ENCODE results near the gene ATP2A1.
"Not testable (repeated sequence)": the region's sequence is repeated elsewhere in the genome, so short reads cannot be mapped to it uniquely, and the experiment has no call there.

Gene ATP2A1

DNA sequence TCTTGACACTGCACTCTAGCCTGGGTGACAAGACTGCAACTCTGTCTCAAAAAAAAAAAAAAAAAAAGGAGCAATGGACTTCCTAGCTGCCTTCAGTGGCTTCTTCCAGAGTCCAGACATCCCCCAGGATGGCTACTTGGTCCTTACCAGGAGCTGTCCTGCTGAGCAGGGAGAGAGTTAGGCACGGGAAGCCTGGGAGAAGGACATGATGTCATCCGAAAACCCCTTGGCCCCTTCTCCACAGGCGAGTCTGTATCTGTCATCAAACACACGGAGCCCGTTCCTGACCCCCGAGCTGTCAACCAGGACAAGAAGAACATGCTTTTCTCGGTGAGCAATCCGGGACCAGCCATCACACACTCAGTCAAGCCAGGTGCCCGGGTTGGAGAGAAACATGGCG is 8.7 kb downstream of the ATP2A1 start:
- H3K9ac ChIP-seq (ENCODE audit: low read depth, low read length) = no peak overlapping the region
- TF ChIP-seq EZH2 (IDR thresholded peaks at IDR 0.05; ENCODE audit: borderline replicate concordance, low read depth, low read length, severe bottlenecking) = no peak
- no peaks in the 10 kb centered on the region for H4K20me1 ChIP-seq (ENCODE audit: insufficient read depth, low read length)
- H3K4me2 ChIP-seq (ENCODE audit: insufficient read depth, low read length) = no peak overlapping the region
- H3K36me3 ChIP-seq (ENCODE audit: insufficient read depth, low read length) = peaks cover 3% of the 10 kb centered on the region; the same call in 1 of the 2 replicates
- no peak for ATAC-seq (ENCODE audit: insufficient read depth, low read depth)
- no peaks in the 10 kb centered on the region for H3K4me1 ChIP-seq (ENCODE audit: insufficient read depth, low read length)
- no peak overlapping the region for H3K27ac ChIP-seq (ENCODE audit: low read length)
- no peak overlapping the region for H3K4me3 ChIP-seq (ENCODE audit: low read depth in 1 of 2, low read length in 2 of 2)
- no peaks in the 10 kb centered on the region for H3K27me3 ChIP-seq (ENCODE audit: insufficient read depth, low read length, poor library complexity)
- DNase-seq = no peak
- no peaks in the 10 kb centered on the region for H3K9me3 ChIP-seq (ENCODE audit: insufficient read depth, low read length, severe bottlenecking)
- no peak overlapping the region for H2AFZ ChIP-seq (ENCODE audit: low read depth, low read length)
- no peaks in the 10 kb centered on the region for H3K79me2 ChIP-seq (ENCODE audit: insufficient read depth, low read length)

DNA sequence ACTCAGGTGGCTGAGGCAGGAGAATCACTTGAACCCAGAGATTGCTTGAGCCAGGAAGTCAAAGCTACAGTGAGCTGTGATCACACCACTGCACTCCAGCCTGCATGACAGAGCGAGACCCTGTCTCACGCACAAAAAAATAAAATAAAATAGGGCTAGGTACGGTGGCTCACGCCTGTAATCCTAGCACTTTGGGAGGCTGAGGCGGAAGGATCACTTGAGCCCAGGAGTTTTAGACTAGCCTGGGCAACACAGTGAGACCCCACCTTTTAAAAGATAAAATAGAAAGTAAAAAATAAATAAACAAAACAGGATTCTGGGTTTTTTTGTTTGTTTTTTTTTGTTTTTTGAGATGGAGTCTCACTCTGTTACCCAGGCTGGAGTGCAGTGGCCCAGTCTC is 12.1 kb downstream of the ATP2A1 start:
- H3K36me3 ChIP-seq (ENCODE audit: insufficient read depth, low read length); H2AFZ ChIP-seq (ENCODE audit: low read depth, low read length); H3K4me1 ChIP-seq (ENCODE audit: insufficient read depth, low read length); DNase-seq; H3K79me2 ChIP-seq (ENCODE audit: insufficient read depth, low read length); H3K9me3 ChIP-seq (ENCODE audit: insufficient read depth, low read length, severe bottlenecking); H3K4me3 ChIP-seq (ENCODE audit: low read depth in 1 of 2, low read length in 2 of 2); H3K27ac ChIP-seq (ENCODE audit: low read length); ATAC-seq (ENCODE audit: insufficient read depth, low read depth); H4K20me1 ChIP-seq (ENCODE audit: insufficient read depth, low read length); H3K9ac ChIP-seq (ENCODE audit: low read depth, low read length); H3K27me3 ChIP-seq (ENCODE audit: insufficient read depth, low read length, poor library complexity); H3K4me2 ChIP-seq (ENCODE audit: insufficient read depth, low read length): not testable (repeated sequence)

DNA sequence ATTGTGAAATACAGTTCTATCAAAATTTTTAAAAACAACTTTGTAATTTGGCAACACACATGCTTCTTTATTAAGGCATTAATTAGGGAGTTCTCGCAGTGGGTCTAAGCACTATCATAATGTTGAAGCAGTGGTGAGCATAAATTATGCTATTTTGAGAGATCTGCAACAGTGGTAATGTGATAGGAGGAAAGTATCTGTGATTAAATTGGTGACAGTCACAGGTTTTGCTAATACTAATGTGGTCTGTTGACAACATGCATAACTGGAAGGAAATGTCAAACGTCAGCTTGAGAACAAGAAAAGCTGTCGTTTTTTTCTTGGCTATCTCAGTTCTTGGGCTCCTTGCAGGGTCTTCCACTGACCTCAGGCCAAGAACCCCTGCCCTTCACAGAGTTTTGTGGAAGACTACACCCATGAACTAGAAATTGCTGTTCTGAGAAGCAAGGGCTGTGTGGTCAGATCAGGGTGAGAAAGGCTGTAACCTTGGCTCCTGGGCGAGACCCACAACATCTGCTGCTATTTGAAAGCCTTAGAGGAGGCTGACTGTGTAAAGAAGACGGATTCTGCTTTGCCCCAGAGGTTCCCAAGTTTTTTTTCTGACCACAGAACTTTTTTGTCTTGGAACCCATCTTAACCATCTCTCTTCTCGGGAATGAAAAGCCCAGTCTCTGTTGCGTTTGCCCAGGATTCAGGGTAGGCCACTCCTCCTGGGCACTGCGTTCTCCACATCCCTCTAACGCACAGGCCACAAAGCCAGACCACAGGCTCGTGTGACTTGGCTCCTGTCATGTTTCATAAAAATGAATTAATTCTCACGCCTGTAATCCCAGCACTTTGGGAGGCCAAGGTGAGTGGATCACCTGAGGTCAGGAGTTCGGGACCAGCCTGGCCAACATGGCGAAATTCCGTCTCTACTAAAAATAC is 13.9 kb downstream of the ATP2A1 start:
- no peak overlapping the region for H3K4me2 ChIP-seq (ENCODE audit: insufficient read depth, low read length)
- H3K4me1 ChIP-seq (ENCODE audit: insufficient read depth, low read length) = no peaks in the 10 kb centered on the region
- no peaks in the 10 kb centered on the region for H3K27me3 ChIP-seq (ENCODE audit: insufficient read depth, low read length, poor library complexity)
- no peak overlapping the region for H3K27ac ChIP-seq (ENCODE audit: low read length)
- ATAC-seq (ENCODE audit: insufficient read depth, low read depth) (no peak), DNase-seq (no peak)
- H4K20me1 ChIP-seq (ENCODE audit: insufficient read depth, low read length) = no peaks in the 10 kb centered on the region
- no peaks in the 10 kb centered on the region for H3K79me2 ChIP-seq (ENCODE audit: insufficient read depth, low read length)
- no peaks in the 10 kb centered on the region for H3K9me3 ChIP-seq (ENCODE audit: insufficient read depth, low read length, severe bottlenecking)
- no peak for TF ChIP-seq EZH2 (IDR thresholded peaks at IDR 0.05; ENCODE audit: borderline replicate concordance, low read depth, low read length, severe bottlenecking)
- no peak for TF ChIP-seq CTCF (IDR thresholded peaks at IDR 0.05; ENCODE audit: borderline replicate concordance, extremely low read depth, low read length, poor library complexity, severe bottlenecking)
- peaks cover 3% of the 10 kb centered on the region; the same call in 1 of the 2 replicates for H3K36me3 ChIP-seq (ENCODE audit: insufficient read depth, low read length)
- no peak overlapping the region for H2AFZ ChIP-seq (ENCODE audit: low read depth, low read length)
- H3K4me3 ChIP-seq (ENCODE audit: low read depth in 1 of 2, low read length in 2 of 2) = no peak overlapping the region
- H3K9ac ChIP-seq (ENCODE audit: low read depth, low read length) = no peak overlapping the region

DNA sequence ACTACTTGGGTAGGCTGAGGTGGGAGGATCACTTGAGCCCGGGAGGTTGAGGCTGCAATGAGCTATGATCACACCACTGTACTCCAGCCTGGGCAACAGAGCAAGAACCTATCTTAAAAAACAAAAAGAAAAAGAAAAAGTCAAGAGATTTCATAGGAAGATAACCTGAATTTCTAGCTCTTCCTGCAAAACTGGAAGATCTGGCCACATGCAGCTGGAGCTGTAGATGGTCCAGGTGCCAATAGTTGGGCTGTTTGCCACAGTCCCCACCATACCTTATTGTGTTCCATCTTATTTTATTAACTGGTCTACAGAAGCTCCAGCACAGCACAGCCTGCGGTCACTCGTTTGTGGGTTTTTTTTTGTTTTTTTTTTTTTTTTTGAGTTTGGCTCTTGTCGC is 15.0 kb downstream of the ATP2A1 start:
- ATAC-seq (ENCODE audit: insufficient read depth, low read depth) (no peak), DNase-seq (no peak)
- TF ChIP-seq EZH2 (IDR thresholded peaks at IDR 0.05; ENCODE audit: borderline replicate concordance, low read depth, low read length, severe bottlenecking) (no peak), CTCF (IDR thresholded peaks at IDR 0.05; ENCODE audit: borderline replicate concordance, extremely low read depth, low read length, poor library complexity, severe bottlenecking) (no peak)
- Histone ChIP-seq H3K4me2 (ENCODE audit: insufficient read depth, low read length) (no peak overlapping the region), H3K4me1 (ENCODE audit: insufficient read depth, low read length) (no peaks in the 10 kb centered on the region), H3K27ac (ENCODE audit: low read length) (no peak overlapping the region), H2AFZ (ENCODE audit: low read depth, low read length) (no peak overlapping the region), H3K9ac (ENCODE audit: low read depth, low read length) (no peak overlapping the region), H3K79me2 (ENCODE audit: insufficient read depth, low read length) (no peaks in the 10 kb centered on the region), H3K36me3 (ENCODE audit: insufficient read depth, low read length) (peaks cover 3% of the 10 kb centered on the region; the same call in 1 of the 2 replicates), H3K4me3 (ENCODE audit: low read depth in 1 of 2, low read length in 2 of 2) (no peak overlapping the region), H4K20me1 (ENCODE audit: insufficient read depth, low read length) (no peaks in the 10 kb centered on the region), H3K9me3 (ENCODE audit: insufficient read depth, low read length, severe bottlenecking) (no peaks in the 10 kb centered on the region), H3K27me3 (ENCODE audit: insufficient read depth, low read length, poor library complexity) (no peaks in the 10 kb centered on the region)
